PC-9 (cell line): ENCODE data around the gene AP5B1. TPM values are rescaled to one million over a fixed set of nuclear protein-coding genes. Genes with fewer than 3 reads are reported as not detected.

Experiments used
- BruUV-seq: library from RNA; stranded (reverse); fragments of 400-500 nt; replicated peaks from 2 replicates; lab custom pipeline; 2021; lab: Mats Ljungman, UMichigan
- CTCF ChIA-PET: fragments of 300-600 bp; sonication (Branson Sonifier 250); formaldehyde crosslinking; loops from one replicate; lab custom pipeline; 2022; ENCODE audit warnings: antibody characterized with exemption; lab: Charles Lee
- POLR2A ChIA-PET: fragments of 300-600 bp; sonication (Branson Sonifier 250); formaldehyde crosslinking; loops from one replicate; lab custom pipeline; 2022; ENCODE audit warnings: antibody characterized with exemption; ENCODE audit not compliant: unreplicated experiment; lab: Charles Lee
- DNase-seq, 2 experiments: peaks; one replicate each; pipeline versions ENCODE4 v3.0.0 to v3.0.0-alpha.2; 2015 to 2022; ENCODE audit warnings: mixed read lengths in 1 of 2
- H2AFZ ChIP-seq: fragments of 200-600 bp; sonication (generic); 2 replicates; pipeline ENCODE4 v1.8.1; 2017; ENCODE audit warnings: antibody characterized with exemption
- H3F3A ChIP-seq: fragments of 200-600 bp; sonication (generic); 2 replicates; pipeline ENCODE4 v1.8.1; 2017; ENCODE audit warnings: antibody characterized with exemption, mild to moderate bottlenecking, low read depth; ENCODE audit not compliant: insufficient read depth
- H3K27ac ChIP-seq: fragments of 200-600 bp; sonication (generic); 2 replicates; pipeline ENCODE4 v1.6.1; 2016; ENCODE audit warnings: mixed run types
- H3K27me3 ChIP-seq: fragments of 200-600 bp; sonication (generic); 2 replicates; pipeline ENCODE4 v1.6.1; 2016; ENCODE audit warnings: low read depth, mixed run types; ENCODE audit not compliant: insufficient read depth
- H3K36me3 ChIP-seq: fragments of 200-600 bp; sonication (generic); 2 replicates; pipeline ENCODE4 v1.6.1; 2016; ENCODE audit warnings: low read depth, mixed run types
- H3K4me1 ChIP-seq: fragments of 200-600 bp; sonication (generic); replicated peaks from 2 replicates; pipeline ENCODE4 v1.6.1; 2016; ENCODE audit warnings: mixed run types; ENCODE audit not compliant: insufficient read depth
- H3K4me2 ChIP-seq: fragments of 200-600 bp; sonication (generic); 2 replicates; pipeline ENCODE4 v1.6.1; 2017; ENCODE audit warnings: mixed run types
- H3K4me3 ChIP-seq: fragments of 200-600 bp; sonication (generic); 2 replicates; pipeline ENCODE4 v1.6.1; 2016; ENCODE audit warnings: mixed run types
- H3K79me2 ChIP-seq: fragments of 200-600 bp; sonication (generic); 2 replicates; pipeline ENCODE4 v1.6.1; 2017; ENCODE audit warnings: low read depth, mixed run types
- H3K9me2 ChIP-seq: fragments of 200-600 bp; sonication (generic); 2 replicates; pipeline ENCODE4 v1.8.1; 2017; ENCODE audit warnings: mild to moderate bottlenecking; ENCODE audit not compliant: insufficient read depth
- H3K9me3 ChIP-seq: fragments of 200-600 bp; sonication (generic); 2 replicates; pipeline ENCODE4 v1.8.1; 2016; ENCODE audit warnings: low read depth; ENCODE audit not compliant: insufficient read depth
- H4K20me1 ChIP-seq: fragments of 200-600 bp; sonication (generic); 2 replicates; pipeline ENCODE4 v1.8.1; 2017; ENCODE audit not compliant: insufficient read depth
- CTCF ChIP-seq: fragments of 200-600 bp; sonication (generic); conservative IDR thresholded peaks from 2 replicates; pipeline ENCODE4 v1.6.1; 2017; ENCODE audit warnings: mixed run types, antibody characterized with exemption, mild to moderate bottlenecking, moderate library complexity
- EZH2 ChIP-seq: fragments of 200-600 bp; sonication (generic); IDR thresholded peaks from 2 replicates; pipeline ENCODE4 v1.8.0; 2017; ENCODE audit warnings: antibody characterized with exemption, low read depth
- intact Hi-C: fragments of 100-400 bp; cut with micrococcal nuclease; formaldehyde crosslinking; loops from one replicate; pipeline ENCODE4 v1.10.0; 2022; ENCODE audit not compliant: unreplicated experiment
- total RNA-seq: library from RNA; stranded (reverse); gene quantifications from 2 replicates; pipeline ENCODE4 v1.2.3, GENCODE V29; 2021

The AP5B1 gene
- total RNA-seq, 1 experiment from 2014 or later: 20.8 TPM

GRCh38 chr11:65811764-65812475 is 31.1 kb upstream of the AP5B1 start:
- ChIA-PET POLR2A (no interaction called here), CTCF (interaction anchor here (0.6 kb wide), 1 partner anchor 45 kb away, joined by 3 read pairs; no protein-coding TSS in a partner anchor)
- H3K9me3 ChIP-seq: no peaks in the 10 kb centered on the region
- intact Hi-C loops: no loop called here
- H3K27ac ChIP-seq: no peak overlapping the region
- no peaks in the 10 kb centered on the region for H4K20me1 ChIP-seq
- BruUV-seq: no TSS peak
- peaks cover under 1% of the 10 kb centered on the region; the same call in 1 of the 2 replicates for H3K4me1 ChIP-seq
- no peak for DNase-seq
- 0 out of 2 replicates have a peak, but pooled peaks cover 9% of the 10 kb centered on the region for H3F3A ChIP-seq
- no peaks in the 10 kb centered on the region for H3K36me3 ChIP-seq
- no peak for TF ChIP-seq CTCF
- no peak for TF ChIP-seq EZH2
- no peaks in the 10 kb centered on the region for H3K9me2 ChIP-seq
- H3K4me2 ChIP-seq: no peak overlapping the region
- H2AFZ ChIP-seq: no peak overlapping the region
- H3K79me2 ChIP-seq: no peaks in the 10 kb centered on the region
- no peak overlapping the region for H3K4me3 ChIP-seq
- no peaks in the 10 kb centered on the region for H3K27me3 ChIP-seq

GRCh38 chr11:65810046-65810868 is 29.5 kb upstream of the AP5B1 start:
- Histone ChIP-seq H3F3A (0 out of 2 replicates have a peak, but pooled peaks cover 11% of the 10 kb centered on the region), H3K79me2 (no peaks in the 10 kb centered on the region), H3K9me3 (no peaks in the 10 kb centered on the region), H3K4me2 (no peak overlapping the region), H3K36me3 (no peaks in the 10 kb centered on the region), H3K9me2 (no peaks in the 10 kb centered on the region), H2AFZ (no peak overlapping the region), H3K27me3 (no peaks in the 10 kb centered on the region), H3K4me3 (no peak overlapping the region), H3K4me1 (no peaks in the 10 kb centered on the region), H3K27ac (no peak overlapping the region), H4K20me1 (no peaks in the 10 kb centered on the region)
- BruUV-seq: no TSS peak
- intact Hi-C loops: no loop called here
- no peak for DNase-seq
- POLR2A ChIA-PET: interaction anchor here (0.7 kb wide), 1 partner anchor 63 kb away, joined by 6 read pairs; no protein-coding TSS in a partner anchor
- CTCF ChIA-PET: no interaction called here
- TF ChIP-seq EZH2 (no peak), CTCF (no peak)

GRCh38 chr11:65809496-65809895 is 28.7 kb upstream of the AP5B1 start:
- H3K27ac ChIP-seq: no peak overlapping the region
- ChIA-PET CTCF (interaction anchor here (0.6 kb wide), 1 partner anchor 25 kb away, joined by 3 read pairs; no protein-coding TSS in a partner anchor), POLR2A (interaction anchor here (0.7 kb wide), 1 partner anchor 64 kb away, joined by 6 read pairs; no protein-coding TSS in a partner anchor)
- DNase-seq: no peak
- no peaks in the 10 kb centered on the region for H3K79me2 ChIP-seq
- H3K4me3 ChIP-seq: no peak overlapping the region
- H3K9me3 ChIP-seq: no peaks in the 10 kb centered on the region
- H3K27me3 ChIP-seq: no peaks in the 10 kb centered on the region
- TF ChIP-seq EZH2 (no peak), CTCF (no peak)
- no peaks in the 10 kb centered on the region for H3K9me2 ChIP-seq
- H4K20me1 ChIP-seq: no peaks in the 10 kb centered on the region
- H3F3A ChIP-seq: 0 out of 2 replicates have a peak, but pooled peaks cover 11% of the 10 kb centered on the region
- no peaks in the 10 kb centered on the region for H3K4me1 ChIP-seq
- H3K4me2 ChIP-seq: no peak overlapping the region
- H2AFZ ChIP-seq: no peak overlapping the region
- H3K36me3 ChIP-seq: no peaks in the 10 kb centered on the region
- intact Hi-C loops: no loop called here
- no TSS peak for BruUV-seq
